HFFc6 (cell line): ENCODE results near the gene RHBDF1. TPM values are rescaled to one million over a fixed set of nuclear protein-coding genes. Genes with fewer than 3 reads are reported as not detected.
A peak's percentile ranks its signal among the peaks of the same experiment; 100 is the strongest.

ENCODE experiments used
- DNase-seq: peaks from one replicate; pipeline ENCODE4 v3.0.0-alpha.2; 2018
- H3K27ac Mint-ChIP-seq: 2 replicates; pipeline ENCODE4 v1.8.0; 2020; ENCODE audit warnings: mild to moderate bottlenecking, mixed read lengths
- H3K27me3 Mint-ChIP-seq: 2 replicates; pipeline ENCODE4 v1.8.0; 2021; ENCODE audit warnings: mild to moderate bottlenecking, moderate library complexity, mixed read lengths; ENCODE audit not compliant: insufficient read depth
- H3K36me3 Mint-ChIP-seq: 2 replicates; pipeline ENCODE4 v1.8.0; 2021; ENCODE audit warnings: low read depth, mixed read lengths
- H3K4me1 Mint-ChIP-seq: 2 replicates; pipeline ENCODE4 v1.8.0; 2020; ENCODE audit warnings: low read depth, mixed read lengths
- H3K4me3 Mint-ChIP-seq: 2 replicates; pipeline ENCODE4 v1.8.0; 2020; ENCODE audit warnings: mild to moderate bottlenecking, moderate library complexity, mixed read lengths
- H3K9me3 Mint-ChIP-seq: 2 replicates; pipeline ENCODE4 v1.8.0; 2020; ENCODE audit warnings: mild to moderate bottlenecking, mixed read lengths
- CTCF ChIP-seq: fragments of 200-600 bp; sonication (generic); IDR thresholded peaks from 2 replicates; pipeline ENCODE4 v1.5.0; 2021; ENCODE audit warnings: antibody characterized with exemption, mild to moderate bottlenecking
- total RNA-seq, 6 experiments: library from RNA; stranded (reverse); fragmentation: NEBNext Ultra II Directional; extraction: Animal tissue kit (Norgen Biotek cat#: 25700); gene quantifications; 2 replicates in 1 of 6; 3 replicates in 5 of 6; pipeline ENCODE4 v1.2.3, GENCODE V29; 2021

The RHBDF1 gene
- total RNA-seq, 6 experiments from 2014 or later, result 54.9 to 65.8 (median 60.0) TPM

GRCh38 chr16:76535-77272 lies 4.3 kb upstream of the RHBDF1 start:
- H3K4me1 Mint-ChIP-seq, result peaks cover 50% of the 10 kb centered on the region
- TF ChIP-seq CTCF, result no peak
- H3K27me3 Mint-ChIP-seq, result peaks cover 3% of the 10 kb centered on the region
- peak overlapping the region; percentile 79 for H3K4me3 Mint-ChIP-seq
- no peaks in the 10 kb centered on the region for H3K9me3 Mint-ChIP-seq
- no peaks in the 10 kb centered on the region; the same call in 1 of the 2 replicates for H3K36me3 Mint-ChIP-seq
- peak overlapping the region; percentile 95 for H3K27ac Mint-ChIP-seq
- DNase-seq, result peak; percentile 77

DNA sequence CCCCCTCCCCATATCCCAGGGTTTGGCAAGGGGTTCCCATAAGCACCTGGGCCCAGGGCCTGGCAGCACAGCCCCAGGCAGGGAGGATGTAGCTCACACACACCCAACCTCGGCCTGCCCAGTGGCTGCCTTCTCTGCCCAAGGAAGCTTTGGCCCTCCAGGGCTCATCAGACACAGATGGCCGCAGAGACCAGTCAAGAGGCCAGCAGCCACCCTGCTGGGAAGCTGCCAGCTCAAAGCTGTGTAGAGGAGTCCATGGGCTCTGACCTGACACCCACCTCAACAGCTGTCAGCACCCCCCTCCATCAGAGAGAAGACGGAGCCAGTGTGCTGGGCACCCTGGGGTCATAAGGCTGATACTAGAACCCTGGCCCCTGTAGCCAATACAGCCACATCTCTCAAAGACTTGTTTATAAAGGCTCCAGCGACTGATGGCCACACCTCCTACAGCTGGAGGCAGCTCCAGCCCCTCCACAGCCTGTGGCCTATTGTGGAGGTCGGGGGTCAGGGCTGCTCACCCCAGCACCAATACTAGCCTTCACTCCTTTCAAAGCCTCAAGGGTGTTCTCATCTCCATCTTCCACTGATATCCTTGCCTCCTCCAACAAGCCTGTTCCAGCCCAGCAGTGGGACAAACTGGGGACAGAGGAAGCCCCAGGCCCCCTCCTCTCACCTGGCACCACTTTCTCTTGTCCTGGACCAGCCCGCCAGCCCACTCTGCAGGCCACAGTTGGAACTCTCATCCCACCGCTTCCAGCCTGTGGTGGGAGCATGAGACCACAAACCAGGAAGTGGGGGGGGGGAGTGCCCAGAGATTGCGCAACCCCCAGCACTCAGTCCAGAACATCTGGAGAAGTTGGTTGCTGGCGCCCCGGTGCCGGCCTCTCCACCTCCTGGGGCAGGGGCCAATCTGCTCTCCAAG lies 3.4 kb upstream of the RHBDF1 start:
- H3K4me3 Mint-ChIP-seq, result peak overlapping the region; percentile 79
- H3K9me3 Mint-ChIP-seq, result no peaks in the 10 kb centered on the region
- H3K27ac Mint-ChIP-seq, result peak overlapping the region; percentile 95
- peak; percentile 49 for DNase-seq
- TF ChIP-seq CTCF, result peak; percentile 62
- H3K27me3 Mint-ChIP-seq, result peaks cover 3% of the 10 kb centered on the region
- peaks cover 51% of the 10 kb centered on the region for H3K4me1 Mint-ChIP-seq
- no peaks in the 10 kb centered on the region; the same call in 1 of the 2 replicates for H3K36me3 Mint-ChIP-seq

GRCh38 chr16:74747-75334 lies 2.4 kb upstream of the RHBDF1 start:
- no peaks in the 10 kb centered on the region for H3K9me3 Mint-ChIP-seq
- H3K36me3 Mint-ChIP-seq, result no peaks in the 10 kb centered on the region; the same call in 1 of the 2 replicates

DNA sequence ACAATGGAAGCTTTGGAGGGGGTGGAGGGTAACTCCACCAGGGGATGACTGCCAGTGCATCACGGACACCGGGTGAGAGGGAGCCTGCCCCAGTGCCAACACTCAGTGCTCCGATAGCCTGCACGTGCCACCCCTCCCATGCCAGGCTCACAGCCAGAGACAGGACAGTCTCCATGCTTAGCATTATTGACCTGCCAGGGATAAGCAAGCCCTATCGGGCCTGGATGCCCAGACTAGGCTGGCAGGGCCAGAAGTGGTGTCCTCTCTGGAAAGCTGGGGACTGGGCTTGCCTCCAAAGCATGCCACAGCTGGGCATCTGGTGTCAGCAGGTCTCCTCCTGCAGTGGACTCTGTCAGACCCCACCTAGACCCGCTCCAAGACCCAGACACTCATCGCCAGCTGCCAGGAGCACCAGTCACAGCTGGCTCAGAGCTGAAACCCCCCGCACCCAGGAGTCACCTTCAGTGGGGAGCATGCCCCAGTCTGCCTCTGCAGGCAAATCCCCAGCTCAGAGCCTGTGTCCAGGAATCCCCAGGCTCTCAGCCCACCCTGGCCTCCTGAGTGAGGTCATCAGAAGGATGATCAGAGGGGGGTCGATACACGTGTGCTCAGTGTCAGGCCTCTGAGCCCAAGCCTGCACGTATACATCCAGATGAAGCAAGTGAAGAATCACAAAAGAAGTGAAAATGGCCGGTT lies 1.8 kb upstream of the RHBDF1 start:
- Mint-ChIP-seq H3K36me3 (no peaks in the 10 kb centered on the region), H3K4me1 (peaks cover 56% of the 10 kb centered on the region), H3K4me3 (no peak overlapping the region), H3K9me3 (no peaks in the 10 kb centered on the region), H3K27me3 (peaks cover 3% of the 10 kb centered on the region), H3K27ac (peak overlapping the region; percentile 90; the same call in 1 of the 2 replicates)
- TF ChIP-seq CTCF, result no peak
- no peak for DNase-seq

More at GRCh38 chr16:74747-75334, 2.4 kb upstream of the RHBDF1 start:
- peaks cover 56% of the 10 kb centered on the region for H3K4me1 Mint-ChIP-seq
- no peak for TF ChIP-seq CTCF
- peak overlapping the region; percentile 95; the same call in 1 of the 2 replicates for H3K27ac Mint-ChIP-seq
- H3K4me3 Mint-ChIP-seq, result no peak overlapping the region
- H3K27me3 Mint-ChIP-seq, result peaks cover 3% of the 10 kb centered on the region
- DNase-seq, result no peak
